HG03354 (cell line): ENCODE data around the gene ARHGAP40.

ENCODE experiments used
- ATAC-seq: cut with Tn5 transposase; IDR thresholded peaks from one replicate; pipeline ENCODE4 v1.9.1; 2021; ENCODE audit warnings: mild to moderate bottlenecking; ENCODE audit not compliant: unreplicated experiment, poor library complexity, severe bottlenecking

ARHGAP40 gene

GRCh38 chr20:38644588-38645260 lies 43.1 kb downstream of the ARHGAP40 start:
- ATAC-seq: no peak

- no peak for ATAC-seq
Observed at GRCh38 chr20:38645351-38645750, 43.7 kb downstream of the ARHGAP40 start.

GRCh38 chr20:38645980-38646858 lies 44.6 kb downstream of the ARHGAP40 start:
- ATAC-seq: peak; percentile 88

GRCh38 chr20:38649275-38649891 lies 47.8 kb downstream of the ARHGAP40 start:
- no peak for ATAC-seq

- no peak for ATAC-seq
Observed at GRCh38 chr20:38650010-38650409, 48.4 kb downstream of the ARHGAP40 start.

GRCh38 chr20:38651154-38651553 lies 49.5 kb downstream of the ARHGAP40 start:
- ATAC-seq: no peak

GRCh38 chr20:38651562-38651961 lies 50.0 kb downstream of the ARHGAP40 start:
- no peak for ATAC-seq

GRCh38 chr20:38652995-38653394 lies 51.4 kb downstream of the ARHGAP40 start:
- ATAC-seq: no peak

- no peak for ATAC-seq
Observed at GRCh38 chr20:38657390-38657789, 55.8 kb downstream of the ARHGAP40 start.

- no peak for ATAC-seq
Observed at GRCh38 chr20:38658879-38659596, 57.4 kb downstream of the ARHGAP40 start.

GRCh38 chr20:38659597-38659880 lies 57.9 kb downstream of the ARHGAP40 start:
- ATAC-seq: no peak

- no peak for ATAC-seq
Observed at GRCh38 chr20:38660429-38660828, 58.8 kb downstream of the ARHGAP40 start.

- ATAC-seq: no peak
Observed at GRCh38 chr20:38663660-38664059, 62.1 kb downstream of the ARHGAP40 start.

GRCh38 chr20:38664284-38664683 lies 62.7 kb downstream of the ARHGAP40 start:
- ATAC-seq: no peak

GRCh38 chr20:38665094-38665493 lies 63.5 kb downstream of the ARHGAP40 start:
- ATAC-seq: no peak

- no peak for ATAC-seq
Observed at GRCh38 chr20:38665506-38666285, 64.1 kb downstream of the ARHGAP40 start.

- ATAC-seq: no peak
Observed at GRCh38 chr20:38667417-38667956, 65.9 kb downstream of the ARHGAP40 start.

GRCh38 chr20:38669688-38670087 lies 68.1 kb downstream of the ARHGAP40 start:
- ATAC-seq: no peak

- no peak for ATAC-seq
Observed at GRCh38 chr20:38670786-38671185, 69.2 kb downstream of the ARHGAP40 start.
